IgD-negative memory B cell (primary cell): ENCODE results near the gene TATDN2. TPM values are rescaled to one million over a fixed set of nuclear protein-coding genes. Genes with fewer than 3 reads are reported as not detected.

ENCODE experiments used
- H3K27ac Mint-ChIP-seq, 3 donors: one replicate each; pipeline ENCODE4 v1.8.0; 2020 to 2022; ENCODE audit warnings: mild to moderate bottlenecking in 3 of 3, mixed read lengths in 3 of 3, moderate library complexity in 1 of 3
- H3K27me3 Mint-ChIP-seq: one replicate; pipeline ENCODE4 v1.8.0; 2021; ENCODE audit warnings: mixed read lengths
- H3K36me3 Mint-ChIP-seq: one replicate; pipeline ENCODE4 v1.8.0; 2020; ENCODE audit warnings: mild to moderate bottlenecking, mixed read lengths
- H3K4me1 Mint-ChIP-seq, 3 donors: one replicate each; pipeline ENCODE4 v1.8.0; 2020 to 2022; ENCODE audit warnings: mixed read lengths in 3 of 3, mild to moderate bottlenecking in 1 of 3
- H3K4me3 Mint-ChIP-seq, 4 donors: one replicate each; pipeline ENCODE4 v1.8.0; 2020 to 2022; ENCODE audit warnings: mild to moderate bottlenecking in 4 of 4, mixed read lengths in 4 of 4, moderate library complexity in 3 of 4
- H3K9me3 Mint-ChIP-seq, 3 donors: one replicate each; pipeline ENCODE4 v1.8.0; 2020 to 2021; ENCODE audit warnings: mixed read lengths in 3 of 3, mild to moderate bottlenecking in 1 of 3
- polyA plus RNA-seq: library from polyadenylated mRNA; unstranded; fragments of 300-500 nt; fragmentation: Illumina TruSeq; gene quantifications from one replicate; pipeline ENCODE4 v1.2.3, GENCODE V29; 2021

Gene TATDN2
- polyA plus RNA-seq, 1 donor from 2014 or later, result 11.6 TPM

DNA sequence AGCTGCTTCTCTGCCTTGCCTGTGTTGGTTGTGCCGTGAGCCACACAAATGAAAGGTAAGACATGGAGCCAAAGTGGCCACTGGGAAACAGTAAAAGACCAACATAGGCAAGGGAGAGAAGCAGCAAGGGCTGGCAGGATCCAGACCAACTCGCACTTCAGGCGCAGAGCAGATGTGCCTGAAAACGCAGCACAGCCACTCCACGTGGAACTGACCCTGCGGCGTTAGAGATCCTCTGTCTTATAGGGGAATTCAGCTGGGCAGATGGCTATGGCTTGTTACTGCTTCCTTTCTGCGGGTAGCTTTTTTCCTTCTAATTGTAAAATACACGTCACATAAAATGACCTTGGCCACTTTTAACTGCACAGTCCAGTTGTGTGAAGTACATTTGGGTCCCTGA, 54.8 kb downstream of the TATDN2 start:
- peaks cover 2% of the 10 kb centered on the region for H3K36me3 Mint-ChIP-seq
- peaks cover 0 to 12% (median 11%) of the 10 kb centered on the region in 3 donors for H3K4me1 Mint-ChIP-seq
- peak overlapping the region in 2 of 3 donors; percentile 31 to 57 for H3K27ac Mint-ChIP-seq
- no peak overlapping the region for H3K4me3 Mint-ChIP-seq
- no peaks in the 10 kb centered on the region for H3K9me3 Mint-ChIP-seq
- H3K27me3 Mint-ChIP-seq, result no peaks in the 10 kb centered on the region

DNA sequence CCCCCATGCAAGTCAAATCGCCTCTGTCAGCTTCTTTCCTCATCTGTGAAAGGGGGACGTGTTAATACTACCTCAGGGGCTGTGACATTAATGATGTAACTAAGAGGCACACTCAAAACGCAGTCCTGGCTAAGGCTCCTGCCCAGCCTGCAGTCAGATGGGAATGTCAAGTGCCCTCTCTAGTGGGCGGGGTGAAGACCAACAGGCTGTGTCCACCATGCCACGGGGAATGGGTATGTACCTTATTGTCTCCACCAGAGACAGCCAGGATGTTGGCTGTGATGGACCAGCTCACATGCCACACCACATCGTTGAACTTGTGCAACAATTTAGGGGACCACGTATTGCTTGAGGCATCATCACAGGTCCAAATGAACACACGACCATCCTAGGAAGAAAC, 55.5 kb downstream of the TATDN2 start:
- H3K4me1 Mint-ChIP-seq, result peaks cover 0 to 12% (median 11%) of the 10 kb centered on the region in 3 donors

DNA sequence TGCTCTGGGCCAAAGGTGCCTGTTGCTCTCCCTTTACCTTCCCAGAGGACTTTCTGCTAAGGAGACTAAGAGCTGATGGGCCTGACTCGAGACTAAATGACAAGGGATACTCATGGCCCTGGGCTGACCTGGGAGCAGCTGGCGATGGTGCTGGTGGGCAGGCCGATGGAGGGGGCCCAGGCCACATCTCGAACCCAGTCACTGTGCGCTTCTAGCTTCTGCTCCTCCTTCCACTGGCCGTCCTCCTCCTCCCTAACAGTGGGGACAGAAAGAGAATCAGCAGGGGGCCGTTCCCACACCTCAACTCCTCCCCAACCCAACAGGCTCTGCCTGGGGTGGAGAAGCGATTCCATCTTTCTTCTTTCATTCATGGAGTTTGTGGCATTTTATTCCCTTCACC, 56.6 kb downstream of the TATDN2 start:
- Mint-ChIP-seq H3K27me3 (no peaks in the 10 kb centered on the region), H3K27ac (no peak overlapping the region), H3K4me1 (peaks cover 0 to 5% (median 2%) of the 10 kb centered on the region in 3 donors), H3K4me3 (no peak overlapping the region), H3K36me3 (peaks cover 2% of the 10 kb centered on the region), H3K9me3 (no peaks in the 10 kb centered on the region)

More for the DNA sequence above, 55.5 kb downstream of the TATDN2 start:
- Mint-ChIP-seq H3K36me3 (peaks cover 2% of the 10 kb centered on the region), H3K27ac (no peak overlapping the region), H3K4me3 (no peak overlapping the region), H3K27me3 (no peaks in the 10 kb centered on the region), H3K9me3 (no peaks in the 10 kb centered on the region)

DNA sequence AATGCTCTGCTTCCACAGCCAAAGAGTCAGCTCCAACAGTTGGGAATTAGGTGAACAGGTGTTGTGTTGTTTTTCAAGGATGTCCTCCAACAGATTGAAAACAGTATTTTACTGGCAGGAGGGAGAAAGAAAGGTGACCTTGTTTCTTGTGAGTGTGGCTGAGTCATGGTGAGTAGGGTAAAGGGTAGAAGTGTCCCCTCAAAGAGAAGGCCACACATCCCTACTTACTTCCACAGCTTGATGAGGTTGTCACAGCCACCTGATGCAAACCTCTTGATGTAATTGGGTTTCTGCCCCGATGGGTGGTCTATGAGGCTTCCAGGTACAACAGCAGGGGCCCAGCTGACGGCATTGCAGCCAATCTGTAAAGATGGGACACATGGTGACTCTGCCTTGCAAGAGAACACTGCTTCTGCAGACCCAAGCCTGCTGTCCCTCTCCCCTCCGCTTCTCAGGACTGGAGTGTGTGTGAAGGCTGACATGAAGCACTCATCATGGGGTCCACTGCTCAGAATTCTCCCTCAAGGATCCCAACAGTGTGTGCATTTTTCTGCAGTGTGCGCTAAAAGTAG, 57.2 kb downstream of the TATDN2 start:
- H3K36me3 Mint-ChIP-seq, result peaks cover 2% of the 10 kb centered on the region

DNA sequence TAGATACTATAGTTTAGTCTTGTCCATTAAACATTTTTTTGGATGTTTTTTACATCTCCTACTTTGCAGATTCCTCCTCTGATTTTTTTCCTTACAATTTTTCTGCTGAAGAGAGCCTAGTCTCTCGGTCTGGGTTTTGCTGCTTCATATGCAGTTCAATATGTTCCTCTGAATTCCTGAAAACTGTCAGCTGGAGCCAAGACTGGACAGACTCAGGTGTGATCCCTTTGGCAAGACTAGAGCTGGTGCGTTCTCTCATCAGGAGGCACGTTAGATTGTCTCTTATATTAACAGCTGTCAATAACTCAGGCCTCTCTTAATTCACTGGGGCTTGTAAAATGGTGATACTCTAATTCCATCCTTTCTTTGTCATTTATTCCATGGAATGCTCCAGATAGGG, 57.9 kb downstream of the TATDN2 start:
- H3K4me1 Mint-ChIP-seq, result peaks cover 0 to 8% (median 1%) of the 10 kb centered on the region in 3 donors
- no peak overlapping the region for H3K4me3 Mint-ChIP-seq
- H3K9me3 Mint-ChIP-seq, result no peaks in the 10 kb centered on the region
- no peak overlapping the region for H3K27ac Mint-ChIP-seq
- no peaks in the 10 kb centered on the region for H3K27me3 Mint-ChIP-seq
- H3K36me3 Mint-ChIP-seq, result peaks cover 2% of the 10 kb centered on the region

More for the DNA sequence above, 57.2 kb downstream of the TATDN2 start:
- Mint-ChIP-seq H3K27ac (no peak overlapping the region), H3K9me3 (no peaks in the 10 kb centered on the region), H3K4me3 (no peak overlapping the region), H3K27me3 (no peaks in the 10 kb centered on the region), H3K4me1 (peaks cover 0 to 6% (median 1%) of the 10 kb centered on the region in 3 donors)

DNA sequence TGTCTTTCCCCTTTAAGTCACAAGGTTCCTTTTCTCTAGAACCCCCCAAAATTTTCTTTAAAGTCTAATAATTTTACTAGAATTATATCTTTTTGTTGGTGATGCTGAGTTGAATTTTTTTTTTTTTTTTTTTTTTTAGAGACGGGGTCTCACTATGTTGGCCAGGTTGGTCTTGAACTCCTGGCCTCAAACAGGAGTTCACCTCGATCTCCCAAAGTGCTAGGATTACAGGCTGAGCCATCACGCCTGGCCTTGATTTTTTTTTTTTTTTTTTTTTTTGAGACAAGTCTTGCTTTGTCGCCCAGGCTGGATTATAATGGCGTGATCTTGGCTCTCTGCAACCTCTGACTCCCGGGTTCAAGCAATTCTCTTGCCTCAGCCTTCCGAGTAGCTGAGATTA, 60.4 kb downstream of the TATDN2 start:
- no peak overlapping the region for H3K4me3 Mint-ChIP-seq
- no peaks in the 10 kb centered on the region for H3K27me3 Mint-ChIP-seq
- no peak overlapping the region for H3K27ac Mint-ChIP-seq
- H3K4me1 Mint-ChIP-seq, result peaks cover 0 to 5% (median 1%) of the 10 kb centered on the region in 3 donors
- peaks cover 2% of the 10 kb centered on the region for H3K36me3 Mint-ChIP-seq
- no peaks in the 10 kb centered on the region for H3K9me3 Mint-ChIP-seq

DNA sequence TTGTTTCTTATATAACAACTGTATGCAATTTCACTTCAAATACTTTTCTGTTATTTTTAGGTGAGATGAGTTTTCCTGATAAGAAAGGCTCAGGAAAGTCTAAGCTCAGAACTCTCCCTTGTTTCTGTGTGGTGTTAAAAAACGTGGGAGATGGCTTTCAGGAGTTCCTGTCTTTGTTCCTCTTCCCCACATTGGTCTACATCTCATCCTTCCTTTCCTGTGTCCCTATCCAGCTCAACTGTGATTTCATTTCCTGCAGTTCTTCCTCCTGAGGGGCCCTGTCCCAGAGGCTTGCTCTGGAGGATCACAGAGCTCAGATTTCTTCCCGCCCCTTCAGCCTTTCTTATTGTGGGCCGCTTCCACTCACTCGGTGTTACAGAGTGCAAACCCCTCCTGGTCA, 61.5 kb downstream of the TATDN2 start:
- H3K4me3 Mint-ChIP-seq, result no peak overlapping the region
- H3K27me3 Mint-ChIP-seq, result no peaks in the 10 kb centered on the region
- H3K27ac Mint-ChIP-seq, result no peak overlapping the region
- H3K9me3 Mint-ChIP-seq, result no peaks in the 10 kb centered on the region
- H3K36me3 Mint-ChIP-seq, result peaks cover 2% of the 10 kb centered on the region
- H3K4me1 Mint-ChIP-seq, result peaks cover 0 to 5% (median 1%) of the 10 kb centered on the region in 3 donors

DNA sequence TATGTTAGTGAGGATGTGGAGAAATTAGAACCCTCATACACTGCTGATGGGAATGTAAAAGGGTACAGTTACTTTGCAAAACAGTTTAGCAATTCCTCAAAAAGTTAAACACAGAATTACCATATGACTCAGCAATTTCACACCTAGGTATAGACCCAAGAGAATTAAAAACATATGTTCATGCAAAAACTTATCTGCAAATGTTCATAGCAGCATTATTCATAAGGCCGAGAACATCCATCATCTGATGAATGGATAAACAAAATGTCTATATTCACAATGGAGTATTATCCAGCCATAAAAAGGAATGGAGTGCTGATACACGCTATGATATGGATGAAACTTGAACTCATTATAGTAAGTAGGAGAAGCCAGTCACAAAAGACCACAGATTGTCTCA, 62.3 kb downstream of the TATDN2 start:
- H3K27me3 Mint-ChIP-seq, result no peaks in the 10 kb centered on the region
- H3K4me3 Mint-ChIP-seq, result no peak overlapping the region
- peaks cover 0 to 5% (median 1%) of the 10 kb centered on the region in 3 donors for H3K4me1 Mint-ChIP-seq
- H3K36me3 Mint-ChIP-seq, result peaks cover 2% of the 10 kb centered on the region
- H3K9me3 Mint-ChIP-seq, result no peaks in the 10 kb centered on the region
- H3K27ac Mint-ChIP-seq, result peak overlapping the region in 1 of 3 donors; percentile 82

DNA sequence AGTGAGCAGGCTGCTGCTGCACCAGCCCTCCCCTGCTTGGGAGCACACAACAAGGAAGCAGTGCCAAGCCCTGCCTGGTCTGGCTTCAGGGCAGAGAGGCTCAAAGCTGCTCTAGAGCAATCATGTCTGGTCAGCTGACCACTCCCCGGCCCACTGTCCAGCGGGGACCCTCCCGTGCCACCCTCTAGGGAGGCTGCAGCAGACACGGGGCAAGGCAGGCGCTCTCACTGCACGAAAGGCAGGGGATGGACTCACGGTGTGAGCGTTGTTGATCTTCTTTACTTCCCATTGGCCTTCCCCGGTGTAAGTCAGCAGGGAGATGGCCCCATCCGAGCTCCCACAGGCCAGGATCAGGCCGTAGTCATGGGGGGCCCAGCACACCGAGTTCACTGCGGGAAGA, 63.5 kb downstream of the TATDN2 start:
- H3K9me3 Mint-ChIP-seq, result no peaks in the 10 kb centered on the region
- H3K27ac Mint-ChIP-seq, result no peak overlapping the region
- H3K4me1 Mint-ChIP-seq, result peaks cover 0 to 4% (median 0%) of the 10 kb centered on the region in 3 donors
- no peaks in the 10 kb centered on the region for H3K27me3 Mint-ChIP-seq
- peaks cover 2% of the 10 kb centered on the region for H3K36me3 Mint-ChIP-seq
- H3K4me3 Mint-ChIP-seq, result no peak overlapping the region

DNA sequence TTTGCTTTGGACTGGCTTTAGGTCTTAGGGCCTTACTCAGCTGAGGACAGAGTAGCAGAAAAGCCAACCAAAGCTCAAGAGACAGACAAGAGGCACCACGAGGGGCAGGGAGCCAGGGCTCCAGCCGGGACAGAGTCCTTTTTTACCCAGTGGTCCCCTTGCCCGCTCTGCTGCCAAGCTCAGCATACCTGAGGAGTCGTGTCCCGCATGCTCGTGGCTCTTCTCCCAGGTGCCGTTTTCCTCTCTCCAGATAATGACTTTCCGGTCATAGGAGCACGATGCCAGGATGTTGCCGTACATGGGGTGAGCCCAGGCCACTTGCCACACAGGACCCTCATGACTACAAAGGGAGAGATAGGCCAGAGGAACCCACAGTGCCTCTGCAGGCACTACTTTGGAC, 64.1 kb downstream of the TATDN2 start:
- H3K27ac Mint-ChIP-seq, result peak overlapping the region in 2 of 3 donors; percentile 43 to 80
- peaks cover 2% of the 10 kb centered on the region for H3K36me3 Mint-ChIP-seq
- H3K9me3 Mint-ChIP-seq, result no peaks in the 10 kb centered on the region
- peak overlapping the region in 1 of 4 donors; percentile 35 for H3K4me3 Mint-ChIP-seq
- H3K4me1 Mint-ChIP-seq, result peaks cover 0 to 7% (median 0%) of the 10 kb centered on the region in 3 donors
- H3K27me3 Mint-ChIP-seq, result no peaks in the 10 kb centered on the region

DNA sequence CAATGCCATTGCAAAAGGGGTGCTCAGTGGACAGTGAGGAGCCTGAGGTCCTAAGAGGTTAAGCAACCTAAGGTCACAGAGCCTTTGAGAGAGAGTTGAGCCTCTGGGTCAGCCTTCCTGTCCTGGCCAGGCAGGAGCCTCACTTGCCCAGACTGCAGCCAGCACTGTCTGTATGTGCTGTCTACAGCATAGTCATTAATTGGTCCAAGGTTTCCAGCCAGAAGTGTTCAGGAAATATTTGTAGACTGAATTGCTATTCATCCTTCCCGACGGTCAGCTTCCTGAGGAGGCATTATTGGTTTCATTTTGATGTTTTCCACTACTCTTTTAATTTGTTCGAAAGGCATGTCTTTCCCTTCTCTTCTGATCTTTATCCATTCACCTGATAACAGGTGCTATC, 64.6 kb downstream of the TATDN2 start:
- peaks cover 2% of the 10 kb centered on the region for H3K36me3 Mint-ChIP-seq
- H3K4me3 Mint-ChIP-seq, result peak overlapping the region in 1 of 4 donors; percentile 35
- H3K27ac Mint-ChIP-seq, result peak overlapping the region in 1 of 3 donors; percentile 43
- no peaks in the 10 kb centered on the region for H3K9me3 Mint-ChIP-seq
- H3K27me3 Mint-ChIP-seq, result no peaks in the 10 kb centered on the region
- peaks cover 0 to 7% (median 0%) of the 10 kb centered on the region in 3 donors for H3K4me1 Mint-ChIP-seq

DNA sequence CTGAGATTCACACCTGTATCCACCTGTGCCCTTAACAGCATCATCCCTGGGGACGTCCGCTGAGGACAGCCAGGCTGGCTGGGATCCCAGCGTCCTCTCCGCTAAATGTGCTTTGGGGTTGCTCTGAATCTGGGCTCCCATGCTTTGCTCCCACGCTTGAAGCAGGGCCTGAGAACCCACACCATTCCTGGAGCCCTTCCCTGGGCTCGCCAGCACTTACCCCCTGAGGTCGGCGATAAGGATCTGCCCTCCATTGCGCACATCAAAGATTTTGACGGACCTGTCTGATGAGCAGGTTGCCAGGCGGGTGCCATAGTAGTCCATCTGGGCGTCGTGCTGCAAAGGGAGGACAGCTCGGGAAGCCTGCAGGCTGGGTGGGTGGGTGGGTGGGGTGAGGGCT, 66.8 kb downstream of the TATDN2 start:
- no peak overlapping the region for H3K4me3 Mint-ChIP-seq
- no peak overlapping the region for H3K27ac Mint-ChIP-seq
- peaks cover 2% of the 10 kb centered on the region for H3K36me3 Mint-ChIP-seq
- H3K27me3 Mint-ChIP-seq, result no peaks in the 10 kb centered on the region
- H3K4me1 Mint-ChIP-seq, result peaks cover 6 to 16% (median 13%) of the 10 kb centered on the region in 3 donors
- H3K9me3 Mint-ChIP-seq, result no peaks in the 10 kb centered on the region

DNA sequence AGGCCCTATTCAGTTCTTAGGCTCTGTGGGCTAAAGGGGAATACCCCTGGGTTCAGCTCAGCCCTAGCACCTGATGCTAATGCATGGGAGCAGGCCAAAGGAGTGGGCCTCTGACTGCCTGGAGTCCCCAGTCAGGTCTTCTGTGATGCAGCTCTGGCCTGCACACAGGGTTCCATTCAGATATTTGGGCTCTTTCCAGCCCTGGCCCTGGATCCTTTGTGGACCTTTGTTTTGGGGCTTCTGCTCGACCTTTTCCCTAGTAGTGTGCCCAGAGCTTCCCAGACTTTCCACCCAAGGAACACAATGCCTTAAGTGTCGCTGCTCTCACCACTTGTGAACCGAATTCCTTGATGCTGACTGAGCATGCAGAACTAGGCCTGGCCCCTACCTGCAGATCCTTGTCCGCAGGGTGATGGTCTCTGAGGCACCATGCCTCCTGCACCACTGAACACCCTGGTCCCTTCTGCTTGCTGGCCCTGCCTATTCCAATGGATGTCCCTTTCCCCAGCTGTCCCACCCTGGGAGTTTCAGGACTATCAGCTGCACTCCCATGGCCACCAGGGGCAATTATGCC, 67.6 kb downstream of the TATDN2 start:
- H3K4me1 Mint-ChIP-seq, result peaks cover 6 to 14% (median 12%) of the 10 kb centered on the region in 3 donors
- H3K9me3 Mint-ChIP-seq, result no peaks in the 10 kb centered on the region
- H3K27ac Mint-ChIP-seq, result no peak overlapping the region
- no peaks in the 10 kb centered on the region for H3K27me3 Mint-ChIP-seq
- H3K36me3 Mint-ChIP-seq, result peaks cover 2% of the 10 kb centered on the region
- H3K4me3 Mint-ChIP-seq, result no peak overlapping the region

DNA sequence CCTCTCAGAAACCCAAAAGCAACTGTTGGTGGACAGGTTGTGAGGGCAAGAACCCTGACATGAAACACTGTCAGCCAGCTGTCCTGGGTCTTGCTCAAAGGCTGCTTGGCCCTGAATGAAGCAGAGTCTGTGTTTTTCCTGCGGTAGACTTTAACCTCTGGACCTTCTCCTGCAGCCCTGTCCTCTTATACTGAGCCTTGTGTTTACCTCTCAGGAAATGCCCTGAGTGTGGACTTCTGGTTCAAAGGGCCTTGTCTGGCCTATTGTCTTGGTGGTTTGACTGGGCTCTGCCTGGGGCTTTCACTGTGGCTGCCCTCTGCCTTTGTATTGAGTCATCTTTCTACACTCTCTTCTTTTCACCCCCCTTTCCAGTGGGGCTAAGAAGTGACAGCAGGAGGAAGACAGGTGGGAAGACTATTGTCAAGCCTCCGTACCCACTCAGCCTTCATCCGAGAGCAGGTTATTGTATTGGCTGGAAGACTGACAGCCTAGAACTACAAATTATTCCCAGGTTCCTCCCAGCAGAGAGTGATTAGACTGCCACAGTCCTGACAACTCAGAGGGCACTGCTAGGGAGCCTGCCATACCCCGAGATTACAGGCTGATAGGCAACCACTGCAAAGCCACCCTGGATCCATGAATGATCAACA, 69.2 kb downstream of the TATDN2 start:
- Mint-ChIP-seq H3K4me3 (no peak overlapping the region), H3K4me1 (peaks cover 11 to 18% (median 16%) of the 10 kb centered on the region in 3 donors), H3K9me3 (no peaks in the 10 kb centered on the region), H3K36me3 (peaks cover 2% of the 10 kb centered on the region), H3K27me3 (no peaks in the 10 kb centered on the region), H3K27ac (peak overlapping the region in 1 of 3 donors; percentile 35)

DNA sequence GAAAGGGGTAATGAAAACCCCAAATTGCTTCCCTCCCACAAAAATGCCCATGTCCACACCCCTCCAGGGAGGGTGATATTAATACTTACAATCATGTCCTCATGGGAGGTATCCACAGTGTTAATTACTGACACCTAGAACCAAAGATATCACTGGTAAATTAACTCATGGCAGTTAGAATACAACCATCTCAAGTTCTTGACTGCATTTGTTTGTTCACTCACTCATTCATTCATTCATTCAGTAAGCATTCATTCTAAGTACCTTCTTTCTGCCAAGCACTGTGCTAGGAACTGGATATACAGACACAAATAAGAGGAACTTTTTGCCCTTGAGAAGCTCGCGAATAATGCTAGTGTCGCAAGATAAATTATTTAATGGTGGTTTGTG, 69.7 kb downstream of the TATDN2 start:
- H3K36me3 Mint-ChIP-seq, result peaks cover 2% of the 10 kb centered on the region
- H3K4me1 Mint-ChIP-seq, result peaks cover 11 to 18% (median 16%) of the 10 kb centered on the region in 3 donors
- H3K27ac Mint-ChIP-seq, result peak overlapping the region in 1 of 3 donors; percentile 60
- H3K9me3 Mint-ChIP-seq, result no peaks in the 10 kb centered on the region
- H3K4me3 Mint-ChIP-seq, result peak overlapping the region in 1 of 4 donors; percentile 88
- no peaks in the 10 kb centered on the region for H3K27me3 Mint-ChIP-seq
